DMS153 treated with DMSO at 0.1 percent for 48 hours (cell line): ENCODE data around the gene PLEKHA6.
"Not testable (repeated sequence)": the region's sequence is repeated elsewhere in the genome, so short reads cannot be mapped to it uniquely, and the experiment has no call there.

Source experiments
- DNase-seq: peaks from one replicate; lab custom pipeline; 2025; ENCODE audit not compliant: unreplicated experiment; lab: John Stamatoyannopoulos, UW

PLEKHA6 gene

GRCh38 chr1:204317170-204317569 lies 42.6 kb downstream of the PLEKHA6 start:
- DNase-seq = no peak

- DNase-seq = no peak
Observed at GRCh38 chr1:204316164-204316563, 43.6 kb downstream of the PLEKHA6 start.

- DNase-seq = no peak
Observed at GRCh38 chr1:204314893-204315658, 44.7 kb downstream of the PLEKHA6 start.

GRCh38 chr1:204314171-204314892 lies 45.4 kb downstream of the PLEKHA6 start:
- peak; percentile 98 for DNase-seq

GRCh38 chr1:204313675-204314074 lies 46.1 kb downstream of the PLEKHA6 start:
- peak; percentile 92 for DNase-seq

GRCh38 chr1:204310970-204311369 lies 48.8 kb downstream of the PLEKHA6 start:
- not testable (repeated sequence) for DNase-seq

- DNase-seq = no peak
Observed at GRCh38 chr1:204308023-204308628, 51.6 kb downstream of the PLEKHA6 start.

GRCh38 chr1:204307334-204307883 lies 52.3 kb downstream of the PLEKHA6 start:
- no peak for DNase-seq

GRCh38 chr1:204306076-204306475 lies 53.7 kb downstream of the PLEKHA6 start:
- DNase-seq = no peak

GRCh38 chr1:204304067-204304466 lies 55.7 kb downstream of the PLEKHA6 start:
- DNase-seq = no peak

- no peak for DNase-seq
Observed at GRCh38 chr1:204302769-204303168, 57.0 kb downstream of the PLEKHA6 start.

- DNase-seq = no peak
Observed at GRCh38 chr1:204301171-204301957, 58.4 kb downstream of the PLEKHA6 start.

- DNase-seq = no peak
Observed at GRCh38 chr1:204299814-204300365, 59.8 kb downstream of the PLEKHA6 start.

GRCh38 chr1:204296431-204296988 lies 63.2 kb downstream of the PLEKHA6 start:
- no peak for DNase-seq

- DNase-seq = no peak
Observed at GRCh38 chr1:204295671-204296070, 64.1 kb downstream of the PLEKHA6 start.

GRCh38 chr1:204294357-204294756 lies 65.4 kb downstream of the PLEKHA6 start:
- no peak for DNase-seq

- no peak for DNase-seq
Observed at GRCh38 chr1:204293605-204294337, 66.0 kb downstream of the PLEKHA6 start.

- no peak for DNase-seq
Observed at GRCh38 chr1:204292740-204293139, 67.0 kb downstream of the PLEKHA6 start.

GRCh38 chr1:204289280-204289679 lies 70.4 kb downstream of the PLEKHA6 start:
- no peak for DNase-seq
